Measurements from ENCODE around the gene ADCY2.

- TF ChIP-seq CTCF (conservative IDR thresholded peaks at IDR 0.05; ENCODE audit: low read depth, low read length) (no peak), EZH2 (IDR thresholded peaks at IDR 0.05; ENCODE audit: borderline replicate concordance, low read depth, low read length, poor library complexity, severe bottlenecking) (no peak)
Observed at GRCh38 chr5:7794311-7794710, 398.4 kb downstream of the ADCY2 start.
